IgD-negative memory B cell (primary cell): ENCODE measurements around the gene CLDN10. TPM values are rescaled to one million over a fixed set of nuclear protein-coding genes. Genes with fewer than 3 reads are reported as not detected.
"Not testable (repeated sequence)": the region's sequence is repeated elsewhere in the genome, so short reads cannot be mapped to it uniquely, and the experiment has no call there.

ENCODE experiments used
- H3K27ac Mint-ChIP-seq, 3 donors: one replicate each; pipeline ENCODE4 v1.8.0; 2020 to 2022; ENCODE audit warnings: mild to moderate bottlenecking in 3 of 3, mixed read lengths in 3 of 3, moderate library complexity in 1 of 3
- H3K27me3 Mint-ChIP-seq: one replicate; pipeline ENCODE4 v1.8.0; 2021; ENCODE audit warnings: mixed read lengths
- H3K36me3 Mint-ChIP-seq: one replicate; pipeline ENCODE4 v1.8.0; 2020; ENCODE audit warnings: mild to moderate bottlenecking, mixed read lengths
- H3K4me1 Mint-ChIP-seq, 3 donors: one replicate each; pipeline ENCODE4 v1.8.0; 2020 to 2022; ENCODE audit warnings: mixed read lengths in 3 of 3, mild to moderate bottlenecking in 1 of 3
- H3K4me3 Mint-ChIP-seq, 4 donors: one replicate each; pipeline ENCODE4 v1.8.0; 2020 to 2022; ENCODE audit warnings: mild to moderate bottlenecking in 4 of 4, mixed read lengths in 4 of 4, moderate library complexity in 3 of 4
- H3K9me3 Mint-ChIP-seq, 3 donors: one replicate each; pipeline ENCODE4 v1.8.0; 2020 to 2021; ENCODE audit warnings: mixed read lengths in 3 of 3, mild to moderate bottlenecking in 1 of 3
- polyA plus RNA-seq: library from polyadenylated mRNA; unstranded; fragments of 300-500 nt; fragmentation: Illumina TruSeq; gene quantifications from one replicate; pipeline ENCODE4 v1.2.3, GENCODE V29; 2021

The CLDN10 gene
- polyA plus RNA-seq = not detected

- Mint-ChIP-seq H3K27me3 (peaks cover 43% of the 10 kb centered on the region), H3K27ac (peak within 1 kb of the TSS in 1 of 3 donors; percentile 76), H3K9me3 (peaks cover 0 to 4% (median 1%) of the 10 kb centered on the region in 3 donors), H3K4me3 (peak within 1 kb of the TSS in 2 of 4 donors; percentile 22 to 63), H3K36me3 (peaks cover 1% of the 10 kb centered on the region), H3K4me1 (peaks cover 3 to 9% (median 8%) of the 10 kb centered on the region in 3 donors)
Measured at GRCh38 chr13:95552539-95553441, at the start of gene CLDN10. CLDN10 (plus strand) TSS chr13:95552720; CDS start chr13:95552754, 34 bp downstream.

- Mint-ChIP-seq H3K4me3 (no peak overlapping the region), H3K27me3 (peaks cover 7% of the 10 kb centered on the region), H3K27ac (no peak overlapping the region), H3K36me3 (peaks cover 3% of the 10 kb centered on the region), H3K4me1 (no peaks in the 10 kb centered on the region), H3K9me3 (peaks cover 0 to 10% (median 4%) of the 10 kb centered on the region in 3 donors)
Measured at GRCh38 chr13:95503662-95504061, 48.9 kb upstream of the CLDN10 start.

- Mint-ChIP-seq H3K36me3 (peaks cover 3% of the 10 kb centered on the region), H3K9me3 (peaks cover 0 to 7% (median 4%) of the 10 kb centered on the region in 3 donors), H3K4me1 (no peaks in the 10 kb centered on the region), H3K27me3 (peaks cover 7% of the 10 kb centered on the region), H3K27ac (peak overlapping the region in 1 of 3 donors; percentile 78), H3K4me3 (no peak overlapping the region)
Measured at GRCh38 chr13:95505265-95505664, 47.3 kb upstream of the CLDN10 start.

- Mint-ChIP-seq H3K27me3 (peaks cover 5% of the 10 kb centered on the region), H3K4me1 (no peaks in the 10 kb centered on the region), H3K4me3 (no peak overlapping the region), H3K9me3 (peaks cover 0 to 5% (median 4%) of the 10 kb centered on the region in 3 donors), H3K27ac (no peak overlapping the region), H3K36me3 (peaks cover 3% of the 10 kb centered on the region)
Measured at GRCh38 chr13:95505986-95506385, 46.5 kb upstream of the CLDN10 start.

- no peak overlapping the region for H3K4me3 Mint-ChIP-seq
- no peaks in the 10 kb centered on the region for H3K36me3 Mint-ChIP-seq
- H3K27ac Mint-ChIP-seq = no peak overlapping the region
- no peaks in the 10 kb centered on the region for H3K4me1 Mint-ChIP-seq
- peaks cover 0 to 1% (median 0%) of the 10 kb centered on the region in 3 donors for H3K9me3 Mint-ChIP-seq
- peaks cover 5% of the 10 kb centered on the region for H3K27me3 Mint-ChIP-seq
Measured at GRCh38 chr13:95507991-95508390, 44.5 kb upstream of the CLDN10 start.

DNA sequence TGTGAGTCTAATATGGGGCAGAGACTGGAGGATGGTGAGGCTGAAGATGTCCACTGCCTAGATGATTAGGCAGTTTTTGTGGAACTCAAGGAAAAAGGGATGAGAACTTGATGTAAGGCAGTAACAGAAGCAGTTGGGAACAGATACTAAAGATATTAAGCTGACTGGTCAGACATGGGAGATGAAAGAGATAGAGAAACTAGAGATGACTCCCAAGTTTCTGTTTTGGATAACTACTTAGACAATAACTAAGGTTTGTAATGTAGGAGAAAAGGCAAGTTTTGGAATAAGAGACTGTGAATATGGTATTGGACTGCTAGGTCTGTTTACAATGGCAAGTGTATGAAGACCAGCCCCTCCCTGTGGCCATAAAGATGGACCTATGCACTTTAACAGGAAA, 43.5 kb upstream of the CLDN10 start:
- Mint-ChIP-seq H3K4me3 (no peak overlapping the region), H3K27ac (no peak overlapping the region), H3K27me3 (peaks cover 5% of the 10 kb centered on the region), H3K4me1 (no peaks in the 10 kb centered on the region), H3K36me3 (no peaks in the 10 kb centered on the region), H3K9me3 (peaks cover 0 to 1% (median 0%) of the 10 kb centered on the region in 3 donors)

GRCh38 chr13:95509521-95510310, 42.8 kb upstream of the CLDN10 start:
- Mint-ChIP-seq H3K27ac (no peak overlapping the region), H3K27me3 (peaks cover 5% of the 10 kb centered on the region), H3K36me3 (no peaks in the 10 kb centered on the region), H3K9me3 (peaks cover 0 to 1% (median 0%) of the 10 kb centered on the region in 3 donors), H3K4me3 (no peak overlapping the region), H3K4me1 (no peaks in the 10 kb centered on the region)

DNA sequence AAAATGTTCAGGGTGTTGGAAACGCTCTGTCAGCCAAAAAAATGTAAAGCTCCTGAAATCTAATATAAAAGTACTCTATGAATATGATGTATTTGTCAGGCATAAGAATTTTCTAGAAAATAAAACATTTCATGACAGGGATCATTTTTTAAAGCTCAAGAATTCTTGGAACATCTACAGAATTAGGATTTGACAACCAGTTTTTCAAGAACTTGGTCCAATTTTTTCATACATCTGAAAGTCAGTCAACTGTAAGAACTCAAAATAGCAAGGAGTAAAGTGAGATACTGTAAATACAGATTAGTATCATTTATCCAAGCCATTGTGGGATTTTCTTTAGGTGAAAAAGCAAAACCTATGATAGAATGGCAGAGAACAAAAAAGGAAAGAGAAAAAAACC, 41.6 kb upstream of the CLDN10 start:
- H3K36me3 Mint-ChIP-seq = no peaks in the 10 kb centered on the region
- H3K4me3 Mint-ChIP-seq = no peak overlapping the region
- H3K27ac Mint-ChIP-seq = no peak overlapping the region
- H3K9me3 Mint-ChIP-seq = no peaks in the 10 kb centered on the region
- H3K27me3 Mint-ChIP-seq = peaks cover 3% of the 10 kb centered on the region
- H3K4me1 Mint-ChIP-seq = no peaks in the 10 kb centered on the region

GRCh38 chr13:95512424-95512823, 40.1 kb upstream of the CLDN10 start:
- H3K4me3 Mint-ChIP-seq = no peak overlapping the region
- H3K9me3 Mint-ChIP-seq = no peaks in the 10 kb centered on the region
- no peaks in the 10 kb centered on the region for H3K4me1 Mint-ChIP-seq
- no peaks in the 10 kb centered on the region for H3K36me3 Mint-ChIP-seq
- no peak overlapping the region for H3K27ac Mint-ChIP-seq
- no peaks in the 10 kb centered on the region for H3K27me3 Mint-ChIP-seq

DNA sequence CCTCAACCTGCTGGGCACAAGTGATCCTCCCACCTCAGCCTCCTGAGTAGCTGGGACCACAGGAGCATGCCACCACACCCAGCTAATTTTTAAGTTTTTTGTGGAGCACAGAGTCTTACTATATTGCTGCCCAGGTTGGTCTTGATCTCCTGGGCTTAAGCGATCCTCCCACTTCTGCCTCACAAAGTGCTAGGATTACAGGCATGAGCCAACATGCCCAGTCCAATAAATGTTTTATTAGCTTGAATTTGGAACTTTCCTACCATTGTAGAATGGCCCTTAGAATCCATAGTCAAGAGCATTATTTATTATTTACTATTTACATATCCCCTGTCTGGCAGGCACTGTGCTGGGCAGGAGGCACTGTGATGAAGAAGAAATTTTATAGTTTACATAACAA, 39.6 kb upstream of the CLDN10 start:
- Mint-ChIP-seq H3K27me3 (no peaks in the 10 kb centered on the region), H3K27ac (no peak overlapping the region), H3K4me1 (no peaks in the 10 kb centered on the region), H3K4me3 (no peak overlapping the region), H3K36me3 (no peaks in the 10 kb centered on the region), H3K9me3 (no peaks in the 10 kb centered on the region)

GRCh38 chr13:95515606-95516005, 36.9 kb upstream of the CLDN10 start:
- H3K36me3 Mint-ChIP-seq, H3K27ac Mint-ChIP-seq, H3K27me3 Mint-ChIP-seq, H3K4me1 Mint-ChIP-seq, H3K9me3 Mint-ChIP-seq, H3K4me3 Mint-ChIP-seq: not testable (repeated sequence)

DNA sequence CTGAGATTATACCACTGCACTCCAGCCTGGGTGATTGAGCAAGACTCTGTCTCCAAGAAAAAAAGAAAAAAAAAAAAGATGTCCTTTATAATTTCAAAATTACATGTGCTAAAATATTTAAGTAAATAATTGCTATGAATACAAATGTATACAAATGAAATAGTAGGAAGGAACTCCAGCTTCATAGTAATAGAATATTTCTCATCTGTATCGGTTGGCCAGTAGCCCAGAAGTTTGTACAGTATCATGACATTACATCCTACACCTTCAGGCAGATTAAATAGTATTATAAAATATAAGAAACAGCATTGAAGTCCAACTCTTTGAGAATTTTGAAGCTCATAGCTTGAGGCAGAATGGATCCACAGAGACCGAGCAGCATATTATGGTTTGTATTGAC, 36.5 kb upstream of the CLDN10 start:
- Mint-ChIP-seq H3K27ac (no peak overlapping the region), H3K27me3 (no peaks in the 10 kb centered on the region), H3K36me3 (no peaks in the 10 kb centered on the region), H3K4me1 (no peaks in the 10 kb centered on the region), H3K9me3 (peaks cover 0 to 1% (median 0%) of the 10 kb centered on the region in 3 donors), H3K4me3 (no peak overlapping the region)

DNA sequence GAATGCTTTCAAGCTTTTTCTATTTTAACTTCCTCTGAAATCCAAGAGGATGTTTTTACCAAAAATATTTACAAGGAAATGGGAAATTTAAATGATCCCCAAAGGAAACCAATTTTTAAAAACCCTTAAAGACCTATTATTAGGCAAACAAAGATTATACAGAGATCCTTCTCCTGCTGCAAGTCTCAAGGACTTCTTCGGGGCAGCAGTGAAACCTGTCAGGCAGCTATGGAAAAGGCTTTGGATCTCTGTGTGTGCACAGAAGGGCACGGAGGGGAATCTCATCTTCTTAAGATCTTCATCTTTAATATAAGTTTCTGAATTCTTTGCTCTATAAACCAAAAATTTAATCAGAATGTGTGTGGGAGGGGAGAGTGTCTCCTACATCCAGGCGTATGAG, 36.0 kb upstream of the CLDN10 start:
- Mint-ChIP-seq H3K9me3 (peaks cover 0 to 1% (median 0%) of the 10 kb centered on the region in 3 donors), H3K27ac (no peak overlapping the region), H3K4me3 (no peak overlapping the region), H3K36me3 (no peaks in the 10 kb centered on the region), H3K27me3 (no peaks in the 10 kb centered on the region), H3K4me1 (no peaks in the 10 kb centered on the region)

DNA sequence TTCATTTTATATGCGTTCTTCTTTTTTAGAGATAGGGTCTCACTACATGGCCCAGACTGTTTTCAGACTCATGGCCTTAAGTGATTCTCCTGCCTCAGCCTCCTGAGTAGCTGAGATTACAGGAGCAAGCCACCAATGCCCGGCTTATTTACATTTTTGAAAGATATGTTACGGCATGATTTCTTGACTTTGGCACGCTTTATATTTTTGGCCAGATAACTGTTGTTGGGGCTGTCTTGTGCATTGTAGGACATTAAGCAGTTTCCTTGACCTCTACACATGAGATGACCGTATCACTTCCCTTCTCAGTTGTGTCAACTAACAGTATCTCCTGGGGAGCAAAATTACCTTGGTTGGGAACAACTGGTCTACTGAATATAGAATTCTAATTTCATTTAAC, 28.9 kb upstream of the CLDN10 start:
- Mint-ChIP-seq H3K9me3 (peaks cover 3 to 15% (median 6%) of the 10 kb centered on the region in 3 donors), H3K27me3 (peaks cover 3% of the 10 kb centered on the region), H3K36me3 (no peaks in the 10 kb centered on the region), H3K4me1 (no peaks in the 10 kb centered on the region), H3K27ac (no peak overlapping the region), H3K4me3 (no peak overlapping the region)

DNA sequence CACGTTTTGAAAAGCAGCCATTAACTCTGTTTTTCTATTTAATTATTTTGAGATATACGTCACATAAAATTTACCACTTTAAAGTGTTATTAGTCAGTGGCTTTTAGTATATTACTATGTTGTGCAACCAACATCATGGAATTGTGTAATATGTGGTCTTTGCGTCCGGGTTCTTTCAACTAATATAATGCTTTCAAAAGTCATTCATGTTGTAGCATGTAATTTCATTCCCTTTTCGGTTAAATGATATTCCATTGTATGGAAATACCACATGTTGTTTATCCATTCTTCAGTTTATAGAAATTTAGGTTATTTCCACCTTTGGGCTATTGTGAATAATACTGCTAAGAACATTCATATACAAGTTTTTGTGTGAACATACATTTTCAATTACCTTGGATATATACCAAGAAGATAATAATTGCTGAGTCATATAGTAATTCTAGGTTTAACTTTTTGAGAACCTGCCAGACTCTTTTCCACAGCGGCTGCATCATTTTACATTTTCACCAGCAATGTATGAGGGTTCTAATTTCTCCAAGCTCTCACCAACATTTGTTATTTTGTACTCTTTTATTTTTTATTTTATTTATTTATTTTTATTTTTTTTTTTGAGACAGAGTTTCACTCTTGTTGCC, 28.1 kb upstream of the CLDN10 start:
- Mint-ChIP-seq H3K4me1 (no peaks in the 10 kb centered on the region), H3K36me3 (no peaks in the 10 kb centered on the region), H3K4me3 (no peak overlapping the region), H3K27me3 (peaks cover 3% of the 10 kb centered on the region), H3K9me3 (peaks cover 1 to 18% (median 8%) of the 10 kb centered on the region in 3 donors), H3K27ac (no peak overlapping the region)
